GM21737 (cell line): Measurements from ENCODE around the gene OR52J3.
"Not testable (repeated sequence)": the region's sequence is repeated elsewhere in the genome, so short reads cannot be mapped to it uniquely, and the experiment has no call there.

Experiments used
- ATAC-seq: cut with Tn5 transposase; IDR thresholded peaks from one replicate; pipeline ENCODE4 v1.9.1; 2021; ENCODE audit warnings: mild to moderate bottlenecking, moderate library complexity; ENCODE audit not compliant: unreplicated experiment

OR52J3 gene

GRCh38 chr11:5046226-5046625, at the start of gene OR52J3:
Gene OR52J3 (plus strand): TSS chr11:5046526. CDS start chr11:5046526, 0 bp downstream.
- ATAC-seq: no peak

GRCh38 chr11:5004424-5005274, 41.7 kb upstream of the OR52J3 start:
- no peak for ATAC-seq

- no peak for ATAC-seq
These were observed 38.8 kb upstream of the OR52J3 start for GRCh38 chr11:5007561-5007960.

GRCh38 chr11:5011254-5011653, 35.1 kb upstream of the OR52J3 start:
- ATAC-seq: no peak

- no peak for ATAC-seq
These were observed 33.3 kb upstream of the OR52J3 start for GRCh38 chr11:5013012-5013411.

- no peak for ATAC-seq
These were observed 24.3 kb upstream of the OR52J3 start for GRCh38 chr11:5021996-5022395.

- ATAC-seq: no peak
These were observed 9.7 kb upstream of the OR52J3 start for GRCh38 chr11:5036669-5037068.

- ATAC-seq: no peak
These were observed 8.4 kb upstream of the OR52J3 start for GRCh38 chr11:5037926-5038325.

- no peak for ATAC-seq
These were observed 8.0 kb upstream of the OR52J3 start for GRCh38 chr11:5038341-5038740.

GRCh38 chr11:5040876-5041275, 5.5 kb upstream of the OR52J3 start:
- ATAC-seq: no peak

GRCh38 chr11:5042091-5042490, 4.2 kb upstream of the OR52J3 start:
- ATAC-seq: no peak

- no peak for ATAC-seq
These were observed 2.9 kb upstream of the OR52J3 start for GRCh38 chr11:5043380-5043779.

GRCh38 chr11:5046754-5047330, 516 bp downstream of the OR52J3 start:
- no peak for ATAC-seq

GRCh38 chr11:5058679-5059078, 12.4 kb downstream of the OR52J3 start:
- not testable (repeated sequence) for ATAC-seq

GRCh38 chr11:5059391-5059790, 13.1 kb downstream of the OR52J3 start, which contains the start of gene OR52E2:
Gene OR52E2 (minus strand): TSS chr11:5059627. CDS start chr11:5059627, 0 bp downstream.
- no peak for ATAC-seq

- no peak for ATAC-seq
These were observed 18.7 kb downstream of the OR52J3 start for GRCh38 chr11:5065027-5065426.

- no peak for ATAC-seq
These were observed 22.9 kb downstream of the OR52J3 start, which contains the start of gene OR52E1 for GRCh38 chr11:5069272-5069671. Gene OR52E1 (plus strand): TSS chr11:5069572.

- ATAC-seq: no peak
These were observed 25.5 kb downstream of the OR52J3 start for GRCh38 chr11:5071799-5072198.

- ATAC-seq: no peak
These were observed 35.1 kb downstream of the OR52J3 start for GRCh38 chr11:5081405-5081804.

GRCh38 chr11:5083602-5084001, 37.3 kb downstream of the OR52J3 start:
- no peak for ATAC-seq

- ATAC-seq: no peak
These were observed 42.2 kb downstream of the OR52J3 start for GRCh38 chr11:5088556-5088955.

- no peak for ATAC-seq
These were observed 44.3 kb downstream of the OR52J3 start for GRCh38 chr11:5090668-5091067.
